Neutrophil (primary cell): ENCODE results near the gene MMD.
"Not testable (repeated sequence)": the region's sequence is repeated elsewhere in the genome, so short reads cannot be mapped to it uniquely, and the experiment has no call there.

Source experiments
- H3K27ac ChIP-seq: fragments of 200-600 bp; sonication (generic); 2 replicates; pipeline ENCODE4 v1.5.1; 2016; ENCODE audit warnings: mild to moderate bottlenecking, moderate library complexity
- H3K27me3 ChIP-seq: fragments of 200-600 bp; sonication (generic); 2 replicates; pipeline ENCODE4 v1.6.0; 2016; ENCODE audit warnings: mild to moderate bottlenecking
- H3K36me3 ChIP-seq: fragments of 200-600 bp; sonication (generic); 2 replicates; pipeline ENCODE4 v1.5.1; 2017
- H3K4me1 ChIP-seq, 2 experiments: fragments of 200-600 bp in 1 of 2; sonication (generic) in 1 of 2; 1 replicate in 1 of 2; 2 replicates in 1 of 2; pipeline versions ENCODE4 v1.5.1 to v1.6.1; 2013 to 2016; ENCODE audit warnings: low read depth in 1 of 2, low read length in 1 of 2, mild to moderate bottlenecking in 1 of 2, moderate library complexity in 1 of 2; ENCODE audit not compliant: control insufficient read depth in 1 of 2, insufficient read depth in 1 of 2
- H3K4me3 ChIP-seq, 2 experiments: fragments of 200-600 bp in 1 of 2; sonication (generic) in 1 of 2; 1 replicate in 1 of 2; 2 replicates in 1 of 2; pipeline ENCODE4 v1.5.1; 2013 to 2016; ENCODE audit warnings: low read depth in 1 of 2, low read length in 1 of 2, mild to moderate bottlenecking in 1 of 2, moderate library complexity in 1 of 2
- H3K9me3 ChIP-seq: fragments of 200-600 bp; sonication (generic); 2 replicates; pipeline ENCODE4 v1.5.1; 2016
- CTCF ChIP-seq: fragments of 200-600 bp; sonication (generic); IDR thresholded peaks from 2 replicates; pipeline ENCODE4 v1.5.1; 2016; ENCODE audit warnings: antibody characterized with exemption

MMD gene

GRCh38 chr17:55430541-55431288, 9.1 kb upstream of the MMD start:
- H3K4me1 ChIP-seq: peaks cover 0 to 5% of the 10 kb centered on the region in 2 experiments
- H3K36me3 ChIP-seq: no peaks in the 10 kb centered on the region
- H3K4me3 ChIP-seq: no peak overlapping the region
- no peak overlapping the region for H3K27ac ChIP-seq
- no peaks in the 10 kb centered on the region for H3K9me3 ChIP-seq
- TF ChIP-seq CTCF: no peak
- peaks cover 26% of the 10 kb centered on the region for H3K27me3 ChIP-seq

GRCh38 chr17:55427587-55427882, 5.9 kb upstream of the MMD start:
- no peak for TF ChIP-seq CTCF
- Histone ChIP-seq H3K4me3 (no peak overlapping the region), H3K27me3 (peaks cover 58% of the 10 kb centered on the region), H3K27ac (no peak overlapping the region), H3K36me3 (no peaks in the 10 kb centered on the region), H3K9me3 (no peaks in the 10 kb centered on the region), H3K4me1 (no peaks in the 10 kb centered on the region)

GRCh38 chr17:55426851-55427586, 5.4 kb upstream of the MMD start:
- Histone ChIP-seq H3K27ac (no peak overlapping the region), H3K27me3 (peaks cover 62% of the 10 kb centered on the region)
- TF ChIP-seq CTCF: no peak

GRCh38 chr17:55424893-55425540, 3.4 kb upstream of the MMD start:
- no peaks in the 10 kb centered on the region for H3K36me3 ChIP-seq
- H3K9me3 ChIP-seq: no peaks in the 10 kb centered on the region
- no peak for TF ChIP-seq CTCF
- H3K27me3 ChIP-seq: peaks cover 70% of the 10 kb centered on the region
- no peak overlapping the region for H3K4me3 ChIP-seq
- H3K4me1 ChIP-seq: peaks cover 19 to 22% of the 10 kb centered on the region in 2 experiments
- no peak overlapping the region for H3K27ac ChIP-seq

More at GRCh38 chr17:55426851-55427586, 5.4 kb upstream of the MMD start:
- H3K36me3 ChIP-seq: no peaks in the 10 kb centered on the region
- H3K4me1 ChIP-seq: peaks cover 4% of the 10 kb centered on the region in 2 experiments
- H3K4me3 ChIP-seq: no peak overlapping the region
- no peaks in the 10 kb centered on the region for H3K9me3 ChIP-seq

GRCh38 chr17:55423535-55423934, 1.9 kb upstream of the MMD start:
- Histone ChIP-seq H3K4me3 (no peak overlapping the region), H3K9me3 (no peaks in the 10 kb centered on the region), H3K4me1 (peaks cover 20 to 22% of the 10 kb centered on the region in 2 experiments), H3K27me3 (peaks cover 70% of the 10 kb centered on the region), H3K36me3 (no peaks in the 10 kb centered on the region), H3K27ac (no peak overlapping the region)
- no peak for TF ChIP-seq CTCF

GRCh38 chr17:55422828-55423164, 1.2 kb upstream of the MMD start:
- not testable (repeated sequence) for H3K27ac ChIP-seq, H3K9me3 ChIP-seq

More at GRCh38 chr17:55422828-55423164, 1.2 kb upstream of the MMD start:
- Histone ChIP-seq H3K4me1 (peaks cover 20 to 22% of the 10 kb centered on the region in 2 experiments), H3K27me3 (peaks cover 63% of the 10 kb centered on the region)
- not testable (repeated sequence) for H3K36me3 ChIP-seq, H3K4me3 ChIP-seq
